ENCODE results near the gene HOXC13.

The HOXC13 gene

GRCh38 chr12:53968214-53969127 is 29.8 kb downstream of the HOXC13 start:
- DNase-seq (ENCODE audit: low spot score) = no peak
- Histone ChIP-seq H3K27ac (no peak overlapping the region), H3K4me3 (no peak overlapping the region)
- TF ChIP-seq, protein P1, sequence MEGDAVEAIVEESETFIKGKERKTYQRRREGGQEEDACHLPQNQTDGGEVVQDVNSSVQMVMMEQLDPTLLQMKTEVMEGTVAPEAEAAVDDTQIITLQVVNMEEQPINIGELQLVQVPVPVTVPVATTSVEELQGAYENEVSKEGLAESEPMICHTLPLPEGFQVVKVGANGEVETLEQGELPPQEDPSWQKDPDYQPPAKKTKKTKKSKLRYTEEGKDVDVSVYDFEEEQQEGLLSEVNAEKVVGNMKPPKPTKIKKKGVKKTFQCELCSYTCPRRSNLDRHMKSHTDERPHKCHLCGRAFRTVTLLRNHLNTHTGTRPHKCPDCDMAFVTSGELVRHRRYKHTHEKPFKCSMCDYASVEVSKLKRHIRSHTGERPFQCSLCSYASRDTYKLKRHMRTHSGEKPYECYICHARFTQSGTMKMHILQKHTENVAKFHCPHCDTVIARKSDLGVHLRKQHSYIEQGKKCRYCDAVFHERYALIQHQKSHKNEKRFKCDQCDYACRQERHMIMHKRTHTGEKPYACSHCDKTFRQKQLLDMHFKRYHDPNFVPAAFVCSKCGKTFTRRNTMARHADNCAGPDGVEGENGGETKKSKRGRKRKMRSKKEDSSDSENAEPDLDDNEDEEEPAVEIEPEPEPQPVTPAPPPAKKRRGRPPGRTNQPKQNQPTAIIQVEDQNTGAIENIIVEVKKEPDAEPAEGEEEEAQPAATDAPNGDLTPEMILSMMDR (IDR thresholded peaks at IDR 0.05) = no peak

GRCh38 chr12:53969588-53970259 is 31.1 kb downstream of the HOXC13 start:
- no peak overlapping the region for H3K4me3 ChIP-seq
- no peak for DNase-seq (ENCODE audit: low spot score)
- no peak overlapping the region for H3K27ac ChIP-seq
- TF ChIP-seq, protein P1 (IDR thresholded peaks at IDR 0.05) = no peak

GRCh38 chr12:53970451-53970850 is 31.8 kb downstream of the HOXC13 start:
- Histone ChIP-seq H3K4me3 (no peak overlapping the region), H3K27ac (no peak overlapping the region)
- TF ChIP-seq, protein P1 (IDR thresholded peaks at IDR 0.05) = no peak
- no peak for DNase-seq (ENCODE audit: low spot score)

- DNase-seq (ENCODE audit: low spot score) = no peak
- H3K27ac ChIP-seq = no peak overlapping the region
- H3K4me3 ChIP-seq = no peak overlapping the region
- TF ChIP-seq, protein P1 (IDR thresholded peaks at IDR 0.05) = no peak
Measured at GRCh38 chr12:53971129-53971528, 32.5 kb downstream of the HOXC13 start.

GRCh38 chr12:53971686-53972085 is 33.1 kb downstream of the HOXC13 start:
- no peak overlapping the region for H3K4me3 ChIP-seq
- DNase-seq (ENCODE audit: low spot score) = no peak
- TF ChIP-seq, protein P1 (IDR thresholded peaks at IDR 0.05) = no peak
- no peak overlapping the region for H3K27ac ChIP-seq

DNA sequence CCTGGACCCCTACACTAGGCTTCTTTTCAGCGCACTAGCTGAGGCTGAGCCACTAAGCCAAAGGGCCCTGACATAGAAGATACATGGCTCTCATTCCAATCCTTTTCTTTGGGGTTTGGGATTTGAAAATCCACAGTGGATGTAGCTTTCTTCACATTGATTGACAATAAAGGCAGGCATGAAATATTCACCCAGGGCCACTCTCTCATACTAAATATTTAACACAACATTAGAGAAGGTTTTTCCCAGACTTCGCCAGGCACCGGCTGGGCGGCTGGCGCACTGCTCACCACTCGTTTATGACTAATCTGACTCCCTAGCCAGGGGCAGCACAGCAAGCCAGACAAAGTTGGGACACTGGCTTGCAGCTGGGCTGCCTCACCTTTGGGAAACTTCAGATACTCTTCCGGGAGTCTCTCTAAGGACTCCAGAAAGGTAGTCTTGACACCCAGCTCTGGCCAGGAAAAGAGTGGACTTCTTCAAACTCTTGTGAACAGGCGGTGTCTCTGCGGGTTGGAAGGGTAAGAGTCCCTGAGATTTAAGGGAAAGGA is 33.6 kb downstream of the HOXC13 start:
- TF ChIP-seq, protein P1 (IDR thresholded peaks at IDR 0.05) = no peak
- no peak for DNase-seq (ENCODE audit: low spot score)
- no peak overlapping the region for H3K4me3 ChIP-seq
- H3K27ac ChIP-seq = no peak overlapping the region
